GM23338 (cell line): ENCODE results near the gene USH1G. TPM values are rescaled to one million over a fixed set of nuclear protein-coding genes. Genes with fewer than 3 reads are reported as not detected.

Experiments used
- ATAC-seq: fragments of 200-7000 bp; cut with Tn5 transposase; 3 replicates; pipeline ENCODE4 v1.9.1; 2020
- DNase-seq: peaks from one replicate; pipeline ENCODE4 v3.0.0-alpha.2; 2015; ENCODE audit warnings: low spot score
- H2AFZ ChIP-seq: fragments of 200-600 bp; sonication (generic); 2 replicates; pipeline ENCODE4 v1.8.0; 2016; ENCODE audit warnings: antibody characterized with exemption, mild to moderate bottlenecking, moderate library complexity
- H3F3A ChIP-seq: fragments of 200-600 bp; sonication (generic); replicated peaks from 2 replicates; pipeline ENCODE4 v1.8.0; 2017; ENCODE audit warnings: antibody characterized with exemption, mixed run types, low read depth
- H3K27ac ChIP-seq: fragments of 200-600 bp; sonication (generic); 2 replicates; pipeline ENCODE4 v1.6.1; 2016; ENCODE audit warnings: low read depth
- H3K27me3 ChIP-seq: fragments of 200-600 bp; sonication (generic); 2 replicates; pipeline ENCODE4 v1.8.0; 2016; ENCODE audit warnings: mild to moderate bottlenecking, mixed run types, moderate library complexity; ENCODE audit not compliant: insufficient read depth
- H3K36me3 ChIP-seq: fragments of 200-600 bp; sonication (generic); 2 replicates; pipeline ENCODE4 v1.8.0; 2016; ENCODE audit warnings: mild to moderate bottlenecking; ENCODE audit not compliant: insufficient read depth
- H3K4me1 ChIP-seq: fragments of 200-600 bp; sonication (generic); 2 replicates; pipeline ENCODE4 v1.8.0; 2016; ENCODE audit warnings: mild to moderate bottlenecking, moderate library complexity; ENCODE audit not compliant: insufficient read depth
- H3K4me2 ChIP-seq: fragments of 200-600 bp; sonication (generic); 2 replicates; pipeline ENCODE4 v1.7.1; 2017; ENCODE audit warnings: mixed run types
- H3K4me3 ChIP-seq: fragments of 200-600 bp; sonication (generic); 2 replicates; pipeline ENCODE4 v1.6.1; 2016; ENCODE audit warnings: mixed run types
- H3K79me2 ChIP-seq: fragments of 200-600 bp; sonication (generic); replicated peaks from 2 replicates; pipeline ENCODE4 v1.8.0; 2017; ENCODE audit warnings: mild to moderate bottlenecking; ENCODE audit not compliant: insufficient read depth
- H3K9me2 ChIP-seq: fragments of 200-600 bp; sonication (generic); 2 replicates; pipeline ENCODE4 v1.8.0; 2017; ENCODE audit not compliant: insufficient read depth
- H4K20me1 ChIP-seq: fragments of 200-600 bp; sonication (generic); replicated peaks from 2 replicates; pipeline ENCODE4 v1.8.0; 2017; ENCODE audit warnings: mild to moderate bottlenecking; ENCODE audit not compliant: insufficient read depth
- H3K27ac Mint-ChIP-seq: 2 replicates; pipeline ENCODE4 v1.8.0; 2020; ENCODE audit warnings: inconsistent platforms, mild to moderate bottlenecking, moderate library complexity, mixed read lengths
- H3K27me3 Mint-ChIP-seq: 3 replicates; pipeline ENCODE4 v1.8.0; 2022; ENCODE audit warnings: low read depth, mild to moderate bottlenecking, moderate library complexity, mixed read lengths, inconsistent platforms; ENCODE audit not compliant: insufficient read depth, poor library complexity
- H3K36me3 Mint-ChIP-seq: 3 replicates; pipeline ENCODE4 v1.8.0; 2021; ENCODE audit warnings: low read depth, mild to moderate bottlenecking, inconsistent platforms, moderate library complexity, mixed read lengths
- H3K4me1 Mint-ChIP-seq: 3 replicates; pipeline ENCODE4 v1.8.0; 2020; ENCODE audit warnings: mild to moderate bottlenecking, inconsistent platforms, mixed read lengths
- H3K4me3 Mint-ChIP-seq: 3 replicates; pipeline ENCODE4 v1.8.0; 2021; ENCODE audit warnings: moderate library complexity, mild to moderate bottlenecking, inconsistent platforms, mixed read lengths
- H3K9me3 Mint-ChIP-seq: 3 replicates; pipeline ENCODE4 v1.8.0; 2020; ENCODE audit warnings: moderate library complexity, mild to moderate bottlenecking, inconsistent platforms, mixed read lengths
- EZH2 ChIP-seq: fragments of 200-600 bp; sonication (generic); IDR thresholded peaks from one replicate; pipeline ENCODE4 v1.8.0; 2017; ENCODE audit warnings: antibody characterized with exemption, mild to moderate bottlenecking, low read depth; ENCODE audit not compliant: unreplicated experiment
- NANOG ChIP-seq: IDR thresholded peaks from 2 replicates; pipeline ENCODE4 v1.6.1; 2016; ENCODE audit warnings: antibody characterized with exemption, borderline replicate concordance
- POLR2AphosphoS5 ChIP-seq: IDR thresholded peaks from 2 replicates; pipeline ENCODE4 v1.6.1; 2016; ENCODE audit warnings: antibody characterized with exemption, low read depth
- STAT1 ChIP-seq: IDR thresholded peaks from one replicate; pipeline ENCODE4 v1.6.1; 2016; ENCODE audit warnings: antibody characterized with exemption; ENCODE audit not compliant: unreplicated experiment
- polyA plus RNA-seq: library from polyadenylated mRNA; unstranded; fragments of >200 nt; fragmentation: Nextera tagmentation; extraction: Ambion mirVana; gene quantifications from 2 replicates; pipeline ENCODE4 v1.2.1, GENCODE V29; 2016
- total RNA-seq: library from RNA; depleted of rRNA; stranded (reverse); fragments of >200 nt; shearing (Covaris generic); gene quantifications from 2 replicates; pipeline ENCODE4 v1.2.3, GENCODE V29; 2014
- TF ChIP-seq, protein P1 (sequence below): IDR thresholded peaks from 2 replicates; pipeline ENCODE4 v1.6.1; 2016; ENCODE audit warnings: antibody characterized with exemption
- TF ChIP-seq, protein P2 (sequence below): fragments of 250-450 bp; sonication (Bioruptor Pico); IDR thresholded peaks from 2 replicates; pipeline ENCODE4 v1.5.0; 2020; ENCODE audit warnings: mild to moderate bottlenecking, moderate library complexity
- TF ChIP-seq, protein P3 (sequence below): IDR thresholded peaks from one replicate; pipeline ENCODE4 v1.6.1; 2018; ENCODE audit warnings: antibody characterized with exemption; ENCODE audit not compliant: unreplicated experiment

Gene USH1G
- total and polyA plus RNA-seq, 2 experiments from 2014 or later, result 0.34 to 1.7 TPM

DNA sequence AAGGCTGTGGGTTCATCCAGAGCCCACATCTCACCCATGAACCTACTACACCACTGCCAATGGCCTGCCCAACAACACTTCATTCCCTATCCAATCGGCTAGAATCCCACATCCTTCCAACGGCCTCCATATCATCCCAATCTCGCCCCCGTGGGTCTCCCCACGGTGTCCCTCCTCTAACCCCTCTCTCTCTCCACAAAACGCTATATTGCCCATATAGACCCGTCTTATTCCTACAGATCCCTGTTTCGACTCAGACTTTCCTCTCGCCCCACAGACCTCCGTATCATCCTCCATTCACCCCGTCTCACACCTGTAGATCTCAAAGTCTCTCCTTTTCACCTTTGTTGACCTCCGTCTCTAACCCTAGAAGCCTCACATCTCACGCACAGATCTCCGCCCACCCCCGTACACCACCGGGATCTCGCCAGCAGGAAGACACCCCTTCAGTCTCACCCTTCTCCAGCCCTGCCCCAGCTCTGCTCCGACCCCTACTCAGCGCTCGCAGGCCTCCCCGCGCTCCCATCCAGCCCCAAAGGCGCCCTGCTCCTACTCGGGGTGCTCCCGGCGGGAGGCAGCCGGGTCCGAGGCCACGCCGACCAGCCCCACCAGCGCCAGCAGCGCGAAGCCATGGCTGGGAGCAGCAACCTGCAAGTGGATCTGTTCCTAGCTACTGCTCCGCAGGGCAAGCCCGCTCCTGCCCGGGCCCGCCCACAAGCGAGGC lies 50.6 kb downstream of the USH1G start, which contains the start of gene FDXR:
Gene FDXR, minus strand, starts transcription at position 682 of the 724 bp plus-strand sequence. Its CDS starts 50 bp downstream, at position 632.
- H3K27ac ChIP-seq, result peak within 1 kb of the TSS; percentile 73
- no peaks in the 10 kb centered on the region for H3K79me2 ChIP-seq
- 0 out of 2 replicates have a peak, but pooled peaks cover 7% of the 10 kb centered on the region for H3K27me3 ChIP-seq
- H3K36me3 Mint-ChIP-seq, result peaks cover 6% of the 10 kb centered on the region; the same call in 1 of the 3 replicates
- peaks cover 2% of the 10 kb centered on the region; the same call in 1 of the 3 replicates for H3K9me3 Mint-ChIP-seq
- H3K4me3 Mint-ChIP-seq, result peak within 1 kb of the TSS; percentile 91
- H3K4me1 Mint-ChIP-seq, result peaks cover 24% of the 10 kb centered on the region
- peaks cover 23% of the 10 kb centered on the region for H3K27me3 Mint-ChIP-seq
- H3K4me3 ChIP-seq, result peak within 1 kb of the TSS; percentile 95
- H3K4me1 ChIP-seq, result peaks cover 9% of the 10 kb centered on the region; the same call in 1 of the 2 replicates
- DNase-seq (no peak), ATAC-seq (peak; percentile 81)
- TF ChIP-seq STAT1 (no peak), POLR2AphosphoS5 (peak; percentile 96)
- 0 out of 2 replicates have a peak, but pooled peaks cover 4% of the 10 kb centered on the region for H3F3A ChIP-seq
- H3K36me3 ChIP-seq, result no peaks in the 10 kb centered on the region
- H3K27ac Mint-ChIP-seq, result peak within 1 kb of the TSS; percentile 94
- peaks cover 3% of the 10 kb centered on the region; the same call in 1 of the 2 replicates for H4K20me1 ChIP-seq
- peak within 1 kb of the TSS; percentile 99 for H3K4me2 ChIP-seq
- H3K9me2 ChIP-seq, result no peaks in the 10 kb centered on the region
- H2AFZ ChIP-seq, result peak within 1 kb of the TSS; percentile 93; the same call in 1 of the 2 replicates

DNA sequence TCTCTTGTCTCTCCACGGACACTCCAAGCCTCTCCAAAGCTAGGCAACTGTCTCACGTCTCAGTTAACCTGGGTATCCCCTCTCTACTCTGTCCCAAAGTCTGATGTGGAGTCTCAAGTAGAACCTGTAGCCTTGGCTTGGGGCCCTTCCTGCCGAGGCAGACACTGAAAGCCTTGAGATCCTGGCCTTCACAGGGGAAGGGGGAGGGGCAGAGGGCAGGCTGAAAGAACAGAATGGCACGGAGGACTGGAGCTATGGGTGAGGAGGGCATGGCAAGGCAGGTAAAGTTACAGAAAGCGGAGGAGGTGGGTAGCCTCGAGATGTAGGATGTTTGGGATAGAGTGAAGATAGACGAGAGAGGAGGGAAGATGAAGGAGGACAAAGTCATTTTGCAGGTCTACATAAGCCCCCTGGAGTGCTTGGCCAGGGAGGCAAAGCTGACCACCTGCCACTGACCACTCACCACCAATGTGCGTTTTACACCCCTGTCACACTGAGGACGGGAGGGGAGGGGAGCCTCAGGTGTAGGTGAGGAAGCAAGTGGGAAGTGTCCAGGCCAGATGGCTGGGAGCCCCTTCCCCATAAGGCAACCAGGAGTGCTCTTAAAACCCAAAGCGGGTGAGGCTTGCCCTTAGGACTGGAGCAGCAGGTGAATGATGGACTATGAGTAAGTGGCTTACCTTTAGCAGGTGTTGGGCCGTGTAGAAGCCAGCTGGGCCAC lies 51.5 kb downstream of the USH1G start:
- DNase-seq (no peak), ATAC-seq (no peak)
- Histone ChIP-seq H3K27ac (no peak overlapping the region), H3K79me2 (no peaks in the 10 kb centered on the region), H3K4me1 (peaks cover 9% of the 10 kb centered on the region; the same call in 1 of the 2 replicates), H3K9me2 (no peaks in the 10 kb centered on the region), H3K4me3 (peak overlapping the region; percentile 95), H3K27me3 (0 out of 2 replicates have a peak, but pooled peaks cover 7% of the 10 kb centered on the region), H3K4me2 (peak overlapping the region; percentile 99), H3K36me3 (no peaks in the 10 kb centered on the region), H3F3A (0 out of 2 replicates have a peak, but pooled peaks cover 4% of the 10 kb centered on the region), H2AFZ (no peak overlapping the region), H4K20me1 (peaks cover 3% of the 10 kb centered on the region; the same call in 1 of the 2 replicates)
- Mint-ChIP-seq H3K4me3 (peak overlapping the region; percentile 91), H3K9me3 (peaks cover 2% of the 10 kb centered on the region; the same call in 1 of the 3 replicates), H3K27me3 (peaks cover 23% of the 10 kb centered on the region), H3K4me1 (peaks cover 24% of the 10 kb centered on the region), H3K36me3 (peaks cover 6% of the 10 kb centered on the region; the same call in 1 of the 3 replicates), H3K27ac (no peak overlapping the region)
- TF ChIP-seq, protein P1, sequence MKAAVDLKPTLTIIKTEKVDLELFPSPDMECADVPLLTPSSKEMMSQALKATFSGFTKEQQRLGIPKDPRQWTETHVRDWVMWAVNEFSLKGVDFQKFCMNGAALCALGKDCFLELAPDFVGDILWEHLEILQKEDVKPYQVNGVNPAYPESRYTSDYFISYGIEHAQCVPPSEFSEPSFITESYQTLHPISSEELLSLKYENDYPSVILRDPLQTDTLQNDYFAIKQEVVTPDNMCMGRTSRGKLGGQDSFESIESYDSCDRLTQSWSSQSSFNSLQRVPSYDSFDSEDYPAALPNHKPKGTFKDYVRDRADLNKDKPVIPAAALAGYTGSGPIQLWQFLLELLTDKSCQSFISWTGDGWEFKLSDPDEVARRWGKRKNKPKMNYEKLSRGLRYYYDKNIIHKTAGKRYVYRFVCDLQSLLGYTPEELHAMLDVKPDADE, result no peak
- TF ChIP-seq, protein P2, sequence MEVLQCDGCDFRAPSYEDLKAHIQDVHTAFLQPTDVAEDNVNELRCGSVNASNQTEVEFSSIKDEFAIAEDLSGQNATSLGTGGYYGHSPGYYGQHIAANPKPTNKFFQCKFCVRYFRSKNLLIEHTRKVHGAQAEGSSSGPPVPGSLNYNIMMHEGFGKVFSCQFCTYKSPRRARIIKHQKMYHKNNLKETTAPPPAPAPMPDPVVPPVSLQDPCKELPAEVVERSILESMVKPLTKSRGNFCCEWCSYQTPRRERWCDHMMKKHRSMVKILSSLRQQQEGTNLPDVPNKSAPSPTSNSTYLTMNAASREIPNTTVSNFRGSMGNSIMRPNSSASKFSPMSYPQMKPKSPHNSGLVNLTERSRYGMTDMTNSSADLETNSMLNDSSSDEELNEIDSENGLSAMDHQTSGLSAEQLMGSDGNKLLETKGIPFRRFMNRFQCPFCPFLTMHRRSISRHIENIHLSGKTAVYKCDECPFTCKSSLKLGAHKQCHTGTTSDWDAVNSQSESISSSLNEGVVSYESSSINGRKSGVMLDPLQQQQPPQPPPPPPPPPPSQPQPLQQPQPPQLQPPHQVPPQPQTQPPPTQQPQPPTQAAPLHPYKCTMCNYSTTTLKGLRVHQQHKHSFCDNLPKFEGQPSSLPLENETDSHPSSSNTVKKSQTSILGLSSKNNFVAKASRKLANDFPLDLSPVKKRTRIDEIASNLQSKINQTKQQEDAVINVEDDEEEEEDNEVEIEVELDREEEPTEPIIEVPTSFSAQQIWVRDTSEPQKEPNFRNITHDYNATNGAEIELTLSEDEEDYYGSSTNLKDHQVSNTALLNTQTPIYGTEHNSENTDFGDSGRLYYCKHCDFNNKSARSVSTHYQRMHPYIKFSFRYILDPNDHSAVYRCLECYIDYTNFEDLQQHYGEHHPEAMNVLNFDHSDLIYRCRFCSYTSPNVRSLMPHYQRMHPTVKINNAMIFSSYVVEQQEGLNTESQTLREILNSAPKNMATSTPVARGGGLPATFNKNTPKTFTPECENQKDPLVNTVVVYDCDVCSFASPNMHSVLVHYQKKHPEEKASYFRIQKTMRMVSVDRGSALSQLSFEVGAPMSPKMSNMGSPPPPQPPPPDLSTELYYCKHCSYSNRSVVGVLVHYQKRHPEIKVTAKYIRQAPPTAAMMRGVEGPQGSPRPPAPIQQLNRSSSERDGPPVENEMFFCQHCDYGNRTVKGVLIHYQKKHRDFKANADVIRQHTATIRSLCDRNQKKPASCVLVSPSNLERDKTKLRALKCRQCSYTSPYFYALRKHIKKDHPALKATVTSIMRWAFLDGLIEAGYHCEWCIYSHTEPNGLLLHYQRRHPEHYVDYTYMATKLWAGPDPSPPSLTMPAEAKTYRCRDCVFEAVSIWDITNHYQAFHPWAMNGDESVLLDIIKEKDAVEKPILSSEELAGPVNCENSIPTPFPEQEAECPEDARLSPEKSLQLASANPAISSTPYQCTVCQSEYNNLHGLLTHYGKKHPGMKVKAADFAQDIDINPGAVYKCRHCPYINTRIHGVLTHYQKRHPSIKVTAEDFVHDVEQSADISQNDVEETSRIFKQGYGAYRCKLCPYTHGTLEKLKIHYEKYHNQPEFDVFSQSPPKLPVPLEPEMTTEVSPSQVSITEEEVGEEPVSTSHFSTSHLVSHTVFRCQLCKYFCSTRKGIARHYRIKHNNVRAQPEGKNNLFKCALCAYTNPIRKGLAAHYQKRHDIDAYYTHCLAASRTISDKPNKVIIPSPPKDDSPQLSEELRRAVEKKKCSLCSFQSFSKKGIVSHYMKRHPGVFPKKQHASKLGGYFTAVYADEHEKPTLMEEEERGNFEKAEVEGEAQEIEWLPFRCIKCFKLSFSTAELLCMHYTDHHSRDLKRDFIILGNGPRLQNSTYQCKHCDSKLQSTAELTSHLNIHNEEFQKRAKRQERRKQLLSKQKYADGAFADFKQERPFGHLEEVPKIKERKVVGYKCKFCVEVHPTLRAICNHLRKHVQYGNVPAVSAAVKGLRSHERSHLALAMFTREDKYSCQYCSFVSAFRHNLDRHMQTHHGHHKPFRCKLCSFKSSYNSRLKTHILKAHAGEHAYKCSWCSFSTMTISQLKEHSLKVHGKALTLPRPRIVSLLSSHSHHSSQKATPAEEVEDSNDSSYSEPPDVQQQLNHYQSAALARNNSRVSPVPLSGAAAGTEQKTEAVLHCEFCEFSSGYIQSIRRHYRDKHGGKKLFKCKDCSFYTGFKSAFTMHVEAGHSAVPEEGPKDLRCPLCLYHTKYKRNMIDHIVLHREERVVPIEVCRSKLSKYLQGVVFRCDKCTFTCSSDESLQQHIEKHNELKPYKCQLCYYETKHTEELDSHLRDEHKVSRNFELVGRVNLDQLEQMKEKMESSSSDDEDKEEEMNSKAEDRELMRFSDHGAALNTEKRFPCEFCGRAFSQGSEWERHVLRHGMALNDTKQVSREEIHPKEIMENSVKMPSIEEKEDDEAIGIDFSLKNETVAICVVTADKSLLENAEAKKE (CRISPR knock-in tag), result no peak
- TF ChIP-seq NANOG (no peak), EZH2 (no peak), STAT1 (no peak)
- TF ChIP-seq, protein P3, sequence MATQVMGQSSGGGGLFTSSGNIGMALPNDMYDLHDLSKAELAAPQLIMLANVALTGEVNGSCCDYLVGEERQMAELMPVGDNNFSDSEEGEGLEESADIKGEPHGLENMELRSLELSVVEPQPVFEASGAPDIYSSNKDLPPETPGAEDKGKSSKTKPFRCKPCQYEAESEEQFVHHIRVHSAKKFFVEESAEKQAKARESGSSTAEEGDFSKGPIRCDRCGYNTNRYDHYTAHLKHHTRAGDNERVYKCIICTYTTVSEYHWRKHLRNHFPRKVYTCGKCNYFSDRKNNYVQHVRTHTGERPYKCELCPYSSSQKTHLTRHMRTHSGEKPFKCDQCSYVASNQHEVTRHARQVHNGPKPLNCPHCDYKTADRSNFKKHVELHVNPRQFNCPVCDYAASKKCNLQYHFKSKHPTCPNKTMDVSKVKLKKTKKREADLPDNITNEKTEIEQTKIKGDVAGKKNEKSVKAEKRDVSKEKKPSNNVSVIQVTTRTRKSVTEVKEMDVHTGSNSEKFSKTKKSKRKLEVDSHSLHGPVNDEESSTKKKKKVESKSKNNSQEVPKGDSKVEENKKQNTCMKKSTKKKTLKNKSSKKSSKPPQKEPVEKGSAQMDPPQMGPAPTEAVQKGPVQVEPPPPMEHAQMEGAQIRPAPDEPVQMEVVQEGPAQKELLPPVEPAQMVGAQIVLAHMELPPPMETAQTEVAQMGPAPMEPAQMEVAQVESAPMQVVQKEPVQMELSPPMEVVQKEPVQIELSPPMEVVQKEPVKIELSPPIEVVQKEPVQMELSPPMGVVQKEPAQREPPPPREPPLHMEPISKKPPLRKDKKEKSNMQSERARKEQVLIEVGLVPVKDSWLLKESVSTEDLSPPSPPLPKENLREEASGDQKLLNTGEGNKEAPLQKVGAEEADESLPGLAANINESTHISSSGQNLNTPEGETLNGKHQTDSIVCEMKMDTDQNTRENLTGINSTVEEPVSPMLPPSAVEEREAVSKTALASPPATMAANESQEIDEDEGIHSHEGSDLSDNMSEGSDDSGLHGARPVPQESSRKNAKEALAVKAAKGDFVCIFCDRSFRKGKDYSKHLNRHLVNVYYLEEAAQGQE, result no peak
